MCF 10A (cell line): ENCODE measurements around the gene FGFR3. TPM values are rescaled to one million over a fixed set of nuclear protein-coding genes. Genes with fewer than 3 reads are reported as not detected.
"Not testable (repeated sequence)": the region's sequence is repeated elsewhere in the genome, so short reads cannot be mapped to it uniquely, and the experiment has no call there.

Experiments used
- BruUV-seq: library from RNA; stranded (reverse); fragments of 400-500 nt; replicated peaks from 2 replicates; lab custom pipeline; 2021; lab: Mats Ljungman, UMichigan
- CTCF ChIA-PET: fragments of 300-600 bp; sonication (Branson Sonifier 250); formaldehyde crosslinking; extraction: SDS; loops from one replicate; lab custom pipeline; 2021; ENCODE audit warnings: antibody characterized with exemption, inconsistent platforms; lab: Yijun Ruan, JAX
- POLR2A ChIA-PET: fragments of 300-600, 350-650 bp; sonication (Branson Sonifier 250); formaldehyde crosslinking; extraction: SDS; loops from one replicate; lab custom pipeline; 2020; ENCODE audit warnings: antibody characterized with exemption, inconsistent platforms; lab: Yijun Ruan, JAX
- DNase-seq: peaks from one replicate; pipeline ENCODE4 v3.0.0-alpha.2; 2018; ENCODE audit not compliant: unreplicated experiment
- H3K27ac Mint-ChIP-seq: one replicate; pipeline ENCODE4 v1.8.0; 2022; ENCODE audit warnings: mild to moderate bottlenecking, low read depth, mixed read lengths; ENCODE audit not compliant: unreplicated experiment
- H3K27me3 Mint-ChIP-seq: one replicate; pipeline ENCODE4 v1.8.0; 2022; ENCODE audit warnings: mixed read lengths; ENCODE audit not compliant: insufficient read depth, unreplicated experiment
- H3K36me3 Mint-ChIP-seq: one replicate; pipeline ENCODE4 v1.8.0; 2022; ENCODE audit warnings: mild to moderate bottlenecking, moderate library complexity, mixed read lengths; ENCODE audit not compliant: insufficient read depth, unreplicated experiment
- H3K4me1 Mint-ChIP-seq: one replicate; pipeline ENCODE4 v1.8.0; 2022; ENCODE audit warnings: mixed read lengths; ENCODE audit not compliant: insufficient read depth, unreplicated experiment
- H3K4me3 Mint-ChIP-seq: one replicate; pipeline ENCODE4 v1.8.0; 2022; ENCODE audit warnings: mild to moderate bottlenecking, moderate library complexity, mixed read lengths; ENCODE audit not compliant: unreplicated experiment
- H3K9me3 Mint-ChIP-seq: one replicate; pipeline ENCODE4 v1.8.0; 2022; ENCODE audit warnings: mixed read lengths; ENCODE audit not compliant: unreplicated experiment
- intact Hi-C: fragments of 100-400 bp; cut with micrococcal nuclease; formaldehyde crosslinking; loops from 2 replicates; pipeline ENCODE4 v1.14.1; 2022
- total RNA-seq: library from RNA; stranded (reverse); gene quantifications from 2 replicates; pipeline ENCODE4 v1.2.3, GENCODE V29; 2022
- TF ChIP-seq, protein P1 (sequence below): fragments of 200-600 bp; IDR thresholded peaks from one replicate; pipeline ENCODE4 v1.8.0; 2022; ENCODE audit warnings: antibody characterized with exemption, mild to moderate bottlenecking; ENCODE audit not compliant: unreplicated experiment

The FGFR3 gene
- total RNA-seq, 1 experiment from 2014 or later, result 6.5 TPM

DNA sequence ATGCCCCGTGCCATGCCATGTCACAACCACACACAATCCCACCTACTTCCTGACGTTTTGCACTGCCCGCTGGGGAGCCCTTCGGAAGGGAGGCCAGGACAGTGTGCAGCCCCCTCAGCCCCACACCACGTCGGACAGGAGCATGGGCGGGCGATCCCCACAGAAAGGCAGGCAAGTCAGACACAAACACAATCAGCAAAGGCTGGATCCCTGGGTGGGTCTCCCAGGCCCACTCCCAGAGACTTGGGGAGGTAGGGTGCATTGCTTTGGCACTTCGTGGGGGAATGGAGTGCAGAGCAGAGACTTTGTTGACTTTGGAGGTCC lies 48.8 kb downstream of the FGFR3 start:
- H3K36me3 Mint-ChIP-seq, result peaks cover 80% of the 10 kb centered on the region
- no peak for DNase-seq

DNA sequence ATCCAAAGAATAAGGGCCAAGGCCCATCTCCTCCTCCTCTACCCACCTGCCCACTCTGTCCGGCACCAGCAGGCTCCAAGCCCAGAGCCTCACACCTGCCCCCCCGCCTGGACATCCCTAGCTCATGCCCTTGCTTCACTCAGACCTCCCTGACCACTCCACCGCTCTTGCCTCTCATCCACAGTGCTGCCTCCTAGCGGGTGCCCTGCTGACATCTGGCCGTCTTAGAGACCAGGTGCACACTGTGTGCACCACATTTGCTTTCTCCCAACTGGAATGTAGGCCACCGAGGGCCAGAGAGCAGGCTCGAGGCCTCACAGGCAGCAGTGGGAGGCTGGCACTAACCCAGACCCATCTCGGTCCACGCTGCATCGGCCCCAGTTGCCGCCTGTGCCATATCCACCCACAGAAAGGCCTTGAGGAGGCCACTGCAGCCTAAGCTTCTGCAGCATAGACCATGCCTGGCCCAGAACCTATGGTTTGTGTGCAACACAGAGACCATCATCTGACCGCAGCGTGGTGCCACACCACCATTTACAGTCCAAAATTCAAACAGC lies 49.3 kb downstream of the FGFR3 start:
- Mint-ChIP-seq H3K4me1 (peaks cover 5% of the 10 kb centered on the region), H3K27me3 (no peaks in the 10 kb centered on the region), H3K36me3 (peaks cover 86% of the 10 kb centered on the region), H3K9me3 (no peaks in the 10 kb centered on the region), H3K4me3 (no peak overlapping the region), H3K27ac (no peak overlapping the region)
- TF ChIP-seq, protein P1, sequence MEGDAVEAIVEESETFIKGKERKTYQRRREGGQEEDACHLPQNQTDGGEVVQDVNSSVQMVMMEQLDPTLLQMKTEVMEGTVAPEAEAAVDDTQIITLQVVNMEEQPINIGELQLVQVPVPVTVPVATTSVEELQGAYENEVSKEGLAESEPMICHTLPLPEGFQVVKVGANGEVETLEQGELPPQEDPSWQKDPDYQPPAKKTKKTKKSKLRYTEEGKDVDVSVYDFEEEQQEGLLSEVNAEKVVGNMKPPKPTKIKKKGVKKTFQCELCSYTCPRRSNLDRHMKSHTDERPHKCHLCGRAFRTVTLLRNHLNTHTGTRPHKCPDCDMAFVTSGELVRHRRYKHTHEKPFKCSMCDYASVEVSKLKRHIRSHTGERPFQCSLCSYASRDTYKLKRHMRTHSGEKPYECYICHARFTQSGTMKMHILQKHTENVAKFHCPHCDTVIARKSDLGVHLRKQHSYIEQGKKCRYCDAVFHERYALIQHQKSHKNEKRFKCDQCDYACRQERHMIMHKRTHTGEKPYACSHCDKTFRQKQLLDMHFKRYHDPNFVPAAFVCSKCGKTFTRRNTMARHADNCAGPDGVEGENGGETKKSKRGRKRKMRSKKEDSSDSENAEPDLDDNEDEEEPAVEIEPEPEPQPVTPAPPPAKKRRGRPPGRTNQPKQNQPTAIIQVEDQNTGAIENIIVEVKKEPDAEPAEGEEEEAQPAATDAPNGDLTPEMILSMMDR, result no peak
- DNase-seq, result no peak
- ChIA-PET CTCF (interaction anchor here (0.6 to 0.7 kb wide), 2 partner anchors 69 to 101 kb away, joined by 3 read pairs; no protein-coding TSS in a partner anchor), POLR2A (no interaction called here)
- intact Hi-C loops, result no loop called here
- BruUV-seq, result no TSS peak

More for the DNA sequence above, 48.8 kb downstream of the FGFR3 start:
- intact Hi-C loops, result no loop called here
- Mint-ChIP-seq H3K9me3 (no peaks in the 10 kb centered on the region), H3K27ac (no peak overlapping the region), H3K27me3 (no peaks in the 10 kb centered on the region), H3K4me1 (peaks cover 5% of the 10 kb centered on the region), H3K4me3 (no peak overlapping the region)
- ChIA-PET POLR2A (interaction anchor here (1.1 kb wide), 1 partner anchor 115 kb away, joined by 3 read pairs; no protein-coding TSS in a partner anchor), CTCF (no interaction called here)
- BruUV-seq, result no TSS peak
- TF ChIP-seq, protein P1, result no peak

DNA sequence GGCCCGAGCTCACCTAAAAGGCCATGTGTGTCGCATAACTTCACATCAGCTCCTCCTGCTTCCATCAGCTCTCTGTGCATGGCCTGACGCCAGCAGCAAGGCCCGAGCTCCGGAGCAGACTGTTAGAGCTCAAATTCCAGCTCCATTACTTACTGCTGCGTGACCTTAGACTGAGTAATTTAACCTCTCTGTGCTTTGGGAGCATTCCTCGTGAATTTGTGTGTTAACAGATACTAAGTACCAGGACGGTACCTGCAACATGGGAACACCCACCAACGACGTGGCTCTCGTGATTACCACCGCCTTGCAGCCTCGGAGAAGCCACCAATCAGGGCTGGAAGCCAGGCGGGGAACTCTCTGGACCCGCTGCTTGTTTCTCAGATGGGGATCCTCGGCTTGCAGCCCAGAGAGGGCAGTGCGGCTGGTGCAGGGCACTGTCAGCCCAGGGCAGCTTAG lies 49.9 kb downstream of the FGFR3 start:
- TF ChIP-seq, protein P1, result no peak
- Mint-ChIP-seq H3K27ac (no peak overlapping the region), H3K27me3 (no peaks in the 10 kb centered on the region), H3K9me3 (no peaks in the 10 kb centered on the region), H3K36me3 (peaks cover 85% of the 10 kb centered on the region), H3K4me1 (peaks cover 5% of the 10 kb centered on the region), H3K4me3 (no peak overlapping the region)
- ChIA-PET CTCF (interaction anchor here (0.6 to 0.7 kb wide), 2 partner anchors 68 to 101 kb away, joined by 3 read pairs; no protein-coding TSS in a partner anchor), POLR2A (no interaction called here)
- intact Hi-C loops, result no loop called here
- no TSS peak for BruUV-seq
- peak; percentile 21 for DNase-seq

DNA sequence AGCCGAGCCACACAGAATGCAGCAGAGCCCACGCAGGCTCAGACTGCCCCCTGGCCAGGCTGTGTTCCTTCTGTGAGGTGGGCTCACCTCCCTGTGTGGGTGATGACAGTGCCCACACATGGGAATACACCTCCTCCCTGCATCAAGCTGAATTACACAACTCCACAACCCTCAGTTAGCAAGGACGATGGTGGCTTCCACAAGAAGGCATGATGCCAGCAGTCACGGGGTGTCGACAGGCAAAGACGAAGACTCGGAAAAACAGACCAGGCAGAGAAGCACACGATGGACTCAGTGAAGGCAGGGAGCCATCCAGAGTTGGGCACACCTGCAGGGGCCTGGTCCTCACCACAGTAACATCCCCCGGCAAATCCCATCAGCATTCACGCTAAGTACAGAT lies 50.8 kb downstream of the FGFR3 start:
- no peaks in the 10 kb centered on the region for H3K9me3 Mint-ChIP-seq
- TF ChIP-seq, protein P1, result no peak
- no peak for DNase-seq
- CTCF ChIA-PET, result no interaction called here
- H3K27ac Mint-ChIP-seq, result no peak overlapping the region
- no peaks in the 10 kb centered on the region for H3K27me3 Mint-ChIP-seq
- BruUV-seq, result no TSS peak
- POLR2A ChIA-PET, result no interaction called here
- intact Hi-C loops, result no loop called here
- H3K36me3 Mint-ChIP-seq, result peaks cover 86% of the 10 kb centered on the region
- peaks cover 5% of the 10 kb centered on the region for H3K4me1 Mint-ChIP-seq
- no peak overlapping the region for H3K4me3 Mint-ChIP-seq

DNA sequence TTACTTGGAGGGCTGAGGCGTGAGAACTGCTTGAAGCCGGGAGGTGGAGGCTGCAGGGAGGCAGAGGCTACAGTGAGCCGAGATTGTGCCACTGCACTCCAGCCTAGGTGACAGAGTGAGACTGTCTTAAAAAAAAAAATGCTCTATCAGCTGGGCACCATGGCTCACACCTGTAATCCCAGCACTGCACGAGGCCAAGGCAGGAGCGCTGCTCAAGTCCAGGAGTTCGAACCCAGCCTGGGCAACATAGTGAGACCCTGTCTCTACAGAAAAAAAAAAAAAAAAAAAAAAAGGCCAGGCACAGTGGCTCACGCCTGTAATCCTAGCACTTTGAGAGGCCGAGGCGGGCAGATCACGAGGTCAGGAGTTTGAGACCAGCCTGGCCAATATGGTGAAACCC lies 51.5 kb downstream of the FGFR3 start:
- BruUV-seq, H3K27me3 Mint-ChIP-seq, H3K27ac Mint-ChIP-seq, POLR2A ChIA-PET, intact Hi-C loops, DNase-seq, H3K4me1 Mint-ChIP-seq, H3K9me3 Mint-ChIP-seq, H3K4me3 Mint-ChIP-seq: not testable (repeated sequence)
- H3K36me3 Mint-ChIP-seq, result peaks cover 84% of the 10 kb centered on the region
- CTCF ChIA-PET, result interaction anchor here (3.2 kb wide), 1 partner anchor 55 kb away, joined by 13 read pairs; no protein-coding TSS in a partner anchor
